HCT116 (cell line): ENCODE measurements around the gene SAV1. TPM values are rescaled to one million over a fixed set of nuclear protein-coding genes. Genes with fewer than 3 reads are reported as not detected.

Source experiments
- ATAC-seq: fragments of 200-7000 bp; cut with Tn5 transposase; 2 replicates; pipeline ENCODE4 v1.9.1; 2020; ENCODE audit warnings: mild to moderate bottlenecking, moderate library complexity
- BruUV-seq: library from RNA; stranded (reverse); fragments of 400-500 nt; replicated peaks from 2 replicates; lab custom pipeline; 2021; lab: Mats Ljungman, UMichigan
- CTCF ChIA-PET: fragments of 300-600 bp; sonication (Branson Sonifier 250); formaldehyde crosslinking; loops from one replicate; lab custom pipeline; 2021; ENCODE audit warnings: antibody characterized with exemption; lab: Charles Lee
- POLR2A ChIA-PET: fragments of 300-600, 350-600 bp; sonication (Branson Sonifier 250); formaldehyde crosslinking; loops from one replicate; lab custom pipeline; 2021; ENCODE audit warnings: antibody characterized with exemption; lab: Charles Lee
- RAD21 ChIA-PET, 2 experiments: fragments of 300-600 bp; sonication (Branson Sonifier 250); formaldehyde crosslinking; loops; one replicate each; lab custom pipeline; 2023; ENCODE audit warnings: low total read pairs in 2 of 2; ENCODE audit not compliant: uncharacterized antibody in 2 of 2, unreplicated experiment in 2 of 2, low non-redundant PET in 1 of 2; lab: Charles Lee
- DNase-seq: peaks from one replicate; pipeline ENCODE4 v3.0.0-alpha.2; 2010; ENCODE audit warnings: low read depth, low spot score
- H2AFZ ChIP-seq: fragments of 200-600 bp; shearing (Covaris generic), sonication (generic); 2 replicates; pipeline ENCODE4 v1.6.1; 2017; ENCODE audit warnings: low read depth, mixed run types, mixed read lengths, antibody characterized with exemption, low read length; ENCODE audit not compliant: poor library complexity, severe bottlenecking
- H3K27ac ChIP-seq: 2 replicates; pipeline ENCODE4 v1.5.1; 2012; ENCODE audit warnings: low read depth, low read length
- H3K27me3 ChIP-seq: fragments of 200-600 bp; sonication (generic); 2 replicates; pipeline ENCODE4 v1.6.1; 2016; ENCODE audit warnings: mixed run types, low read length, mixed read lengths; ENCODE audit not compliant: insufficient read depth
- H3K36me3 ChIP-seq, 2 experiments: fragments of 200-500 bp in 1 of 2; fragments of 200-600 bp in 1 of 2; sonication (Bioruptor generic) in 1 of 2; sonication (generic) in 1 of 2; 2 replicates each; pipeline versions ENCODE4 v1.5.1 to v1.6.1; 2014 to 2016; ENCODE audit warnings: low read length in 2 of 2, inconsistent platforms in 1 of 2, mixed read lengths in 1 of 2, mixed run types in 1 of 2; ENCODE audit not compliant: insufficient read depth in 2 of 2, control insufficient read depth in 1 of 2
- H3K4me1 ChIP-seq, 2 experiments: fragments of 200-600 bp in 1 of 2; sonication (generic) in 1 of 2; 2 replicates each; pipeline versions ENCODE4 v1.5.1 to v1.6.1; 2012 to 2017; ENCODE audit warnings: low read length in 2 of 2, inconsistent platforms in 1 of 2, mild to moderate bottlenecking in 1 of 2, mixed read lengths in 1 of 2, mixed run types in 1 of 2, moderate library complexity in 1 of 2; ENCODE audit not compliant: insufficient read depth in 2 of 2, control insufficient read depth in 1 of 2
- H3K4me2 ChIP-seq: fragments of 200-600 bp; sonication (generic); 2 replicates; pipeline ENCODE4 v1.6.1; 2017; ENCODE audit warnings: mixed run types, low read length, mixed read lengths
- H3K4me3 ChIP-seq, 2 experiments: fragments of 200-600 bp in 1 of 2; sonication (generic) in 1 of 2; replicated peaks in 1 of 2; 2 replicates each; pipeline ENCODE4 v1.5.1; 2011 to 2016; ENCODE audit warnings: low read length in 2 of 2, control low read depth in 1 of 2, low read depth in 1 of 2, mild to moderate bottlenecking in 1 of 2, mixed read lengths in 1 of 2, mixed run types in 1 of 2
- H3K79me2 ChIP-seq: fragments of 200-600 bp; sonication (generic); 2 replicates; pipeline ENCODE4 v1.6.1; 2017; ENCODE audit warnings: mild to moderate bottlenecking, mixed run types, low read length, moderate library complexity, mixed read lengths; ENCODE audit not compliant: insufficient read depth
- H3K9ac ChIP-seq: fragments of 200-600 bp; sonication (generic); 2 replicates; pipeline ENCODE4 v1.6.1; 2016; ENCODE audit warnings: low read length, mixed read lengths
- H3K9me2 ChIP-seq: fragments of 200-600 bp; sonication (generic), shearing (Covaris generic); 2 replicates; pipeline ENCODE4 v1.6.1; 2017; ENCODE audit warnings: mixed run types, mild to moderate bottlenecking, moderate library complexity; ENCODE audit not compliant: insufficient read depth
- H3K9me3 ChIP-seq, 2 experiments: fragments of 200-500 bp in 1 of 2; fragments of 200-600 bp in 1 of 2; sonication (Bioruptor generic) in 1 of 2; sonication (generic) in 1 of 2; 2 replicates each; pipeline ENCODE4 v1.6.1; 2014 to 2017; ENCODE audit warnings: low read length in 2 of 2, mixed read lengths in 2 of 2, inconsistent platforms in 1 of 2, low read depth in 1 of 2, mild to moderate bottlenecking in 1 of 2, mixed run types in 1 of 2, moderate library complexity in 1 of 2; ENCODE audit not compliant: control insufficient read depth in 1 of 2, insufficient read depth in 1 of 2
- H4K20me1 ChIP-seq: fragments of 200-600 bp; sonication (generic), shearing (Covaris generic); 2 replicates; pipeline ENCODE4 v1.6.1; 2017; ENCODE audit warnings: mixed run types, mild to moderate bottlenecking, moderate library complexity; ENCODE audit not compliant: insufficient read depth
- CBX3 ChIP-seq: IDR thresholded peaks from 2 replicates; pipeline ENCODE4 v1.6.1; 2012; ENCODE audit warnings: low read depth
- CEBPB ChIP-seq: IDR thresholded peaks from 2 replicates; pipeline ENCODE4 v1.6.1; 2012; ENCODE audit warnings: low read depth
- EZH2 ChIP-seq: fragments of 200-600 bp; sonication (generic); IDR thresholded peaks from 2 replicates; pipeline ENCODE4 v1.6.1; 2017; ENCODE audit warnings: antibody characterized with exemption, mixed run types
- FOSL1 ChIP-seq: IDR thresholded peaks from 2 replicates; pipeline ENCODE4 v1.6.1; 2012; ENCODE audit warnings: low read depth
- POLR2AphosphoS5 ChIP-seq: IDR thresholded peaks from 2 replicates; pipeline ENCODE4 v1.6.1; 2011; ENCODE audit warnings: mild to moderate bottlenecking, low read depth, low read length, moderate library complexity
- TCF7L2 ChIP-seq: IDR thresholded peaks from 2 replicates; pipeline ENCODE4 v1.7.0; 2011; ENCODE audit warnings: borderline replicate concordance, inconsistent platforms; ENCODE audit not compliant: insufficient read depth, insufficient read length; ENCODE audit errors: extremely low read depth
- intact Hi-C: fragments of 100-400 bp; cut with micrococcal nuclease; formaldehyde crosslinking; loops from 2 replicates; pipeline ENCODE4 v1.10.0; 2022
- total RNA-seq: library from RNA; stranded (reverse); gene quantifications from one replicate; pipeline ENCODE4 v1.2.1, GENCODE V29; 2021; ENCODE audit not compliant: unreplicated experiment
- TF ChIP-seq, protein P1 (sequence below): IDR thresholded peaks from 2 replicates; pipeline ENCODE4 v1.6.1; 2012
- TF ChIP-seq, protein P2 (sequence below): IDR thresholded peaks from 2 replicates; pipeline ENCODE4 v1.6.1; 2011; ENCODE audit warnings: mild to moderate bottlenecking, low read length, moderate library complexity; ENCODE audit not compliant: insufficient replicate concordance; ENCODE audit errors: extremely low read depth
- TF ChIP-seq, protein P3 (sequence below), 3 experiments: fragments of 200-600 bp in 1 of 3; sonication (generic) in 1 of 3; IDR thresholded peaks in 2 of 3; conservative IDR thresholded peaks in 1 of 3; 2 replicates each; pipeline ENCODE4 v1.5.1; 2012 to 2017; ENCODE audit warnings: low read depth in 2 of 3, low read length in 2 of 3, antibody characterized with exemption in 1 of 3, borderline replicate concordance in 1 of 3, control low read depth in 1 of 3, mild to moderate bottlenecking in 1 of 3, mixed read lengths in 1 of 3, mixed run types in 1 of 3, moderate library complexity in 1 of 3; ENCODE audit not compliant: insufficient read depth in 1 of 3
- TF ChIP-seq, protein P4 (sequence below): IDR thresholded peaks from 2 replicates; pipeline ENCODE4 v1.6.1; 2012

Gene SAV1
- total RNA-seq, 1 experiment from 2014 or later = 38.0 TPM

DNA sequence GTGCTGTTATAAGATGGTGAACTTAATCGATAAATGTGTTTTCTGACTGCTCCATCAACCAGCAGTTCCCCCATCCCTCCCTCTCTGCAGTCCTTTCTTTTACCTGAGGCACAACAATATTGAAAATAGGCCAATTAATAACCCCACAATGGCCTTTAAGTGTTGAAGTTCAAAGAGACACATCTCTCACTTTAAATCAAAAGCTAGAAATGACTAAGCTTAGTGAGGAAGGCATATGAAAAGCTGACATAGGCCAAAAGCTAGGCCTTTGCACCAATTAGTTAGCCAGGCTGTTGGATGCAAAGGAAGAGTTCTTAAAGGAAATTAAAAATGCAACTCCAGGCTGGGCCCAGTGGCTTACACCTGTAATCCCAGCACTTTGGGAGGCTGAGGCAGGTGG lies 43.7 kb downstream of the SAV1 start:
- Histone ChIP-seq H3K9ac (no peak overlapping the region), H2AFZ (no peak overlapping the region), H3K4me1 (peaks cover 3 to 5% of the 10 kb centered on the region in 2 experiments; a peak in 3 of 4 replicates), H3K79me2 (no peaks in the 10 kb centered on the region), H3K9me2 (no peaks in the 10 kb centered on the region), H4K20me1 (no peaks in the 10 kb centered on the region), H3K4me3 (no peak overlapping the region), H3K9me3 (no peaks in the 10 kb centered on the region), H3K27me3 (no peaks in the 10 kb centered on the region), H3K36me3 (no peaks in the 10 kb centered on the region), H3K27ac (no peak overlapping the region), H3K4me2 (no peak overlapping the region)
- TF ChIP-seq, protein P1, sequence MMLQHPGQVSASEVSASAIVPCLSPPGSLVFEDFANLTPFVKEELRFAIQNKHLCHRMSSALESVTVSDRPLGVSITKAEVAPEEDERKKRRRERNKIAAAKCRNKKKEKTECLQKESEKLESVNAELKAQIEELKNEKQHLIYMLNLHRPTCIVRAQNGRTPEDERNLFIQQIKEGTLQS = no peak
- TF ChIP-seq, protein P2, sequence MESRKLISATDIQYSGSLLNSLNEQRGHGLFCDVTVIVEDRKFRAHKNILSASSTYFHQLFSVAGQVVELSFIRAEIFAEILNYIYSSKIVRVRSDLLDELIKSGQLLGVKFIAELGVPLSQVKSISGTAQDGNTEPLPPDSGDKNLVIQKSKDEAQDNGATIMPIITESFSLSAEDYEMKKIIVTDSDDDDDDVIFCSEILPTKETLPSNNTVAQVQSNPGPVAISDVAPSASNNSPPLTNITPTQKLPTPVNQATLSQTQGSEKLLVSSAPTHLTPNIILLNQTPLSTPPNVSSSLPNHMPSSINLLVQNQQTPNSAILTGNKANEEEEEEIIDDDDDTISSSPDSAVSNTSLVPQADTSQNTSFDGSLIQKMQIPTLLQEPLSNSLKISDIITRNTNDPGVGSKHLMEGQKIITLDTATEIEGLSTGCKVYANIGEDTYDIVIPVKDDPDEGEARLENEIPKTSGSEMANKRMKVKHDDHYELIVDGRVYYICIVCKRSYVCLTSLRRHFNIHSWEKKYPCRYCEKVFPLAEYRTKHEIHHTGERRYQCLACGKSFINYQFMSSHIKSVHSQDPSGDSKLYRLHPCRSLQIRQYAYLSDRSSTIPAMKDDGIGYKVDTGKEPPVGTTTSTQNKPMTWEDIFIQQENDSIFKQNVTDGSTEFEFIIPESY = no peak
- TF ChIP-seq TCF7L2 = no peak
- intact Hi-C loops = loop anchor here (5.0 kb wide), 1 partner anchor 148 kb away; no protein-coding TSS in a partner anchor
- DNase-seq = no peak
- BruUV-seq = no TSS peak
- POLR2A ChIA-PET = no interaction called here
- CTCF ChIA-PET = interaction anchor here (1.1 kb wide), 1 partner anchor 149 kb away, joined by 3 read pairs; no protein-coding TSS in a partner anchor
- RAD21 ChIA-PET = no interaction called here
- ATAC-seq = no peak

DNA sequence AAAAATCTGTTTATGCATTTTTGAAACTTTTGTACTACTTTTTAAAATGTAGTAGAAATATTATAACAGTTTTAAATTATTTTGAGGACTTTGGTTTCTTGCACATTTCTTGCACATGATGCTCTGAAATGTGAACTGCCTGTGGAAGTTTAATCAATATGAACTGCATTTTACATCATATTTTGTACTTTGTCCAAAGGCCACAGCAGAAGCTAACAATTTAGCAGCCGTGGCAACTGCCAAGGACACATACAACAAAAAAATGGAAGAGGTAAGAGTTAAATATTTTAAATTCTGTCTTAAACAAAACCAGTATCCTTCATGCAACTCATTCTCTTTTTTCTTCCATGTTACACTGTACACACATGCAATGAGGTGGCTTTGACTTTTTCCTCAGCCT lies 45.1 kb downstream of the SAV1 start:
- no peak overlapping the region for H3K9ac ChIP-seq
- ATAC-seq (no peak), DNase-seq (no peak)
- RAD21 ChIA-PET = no interaction called here
- no peaks in the 10 kb centered on the region for H3K79me2 ChIP-seq
- peaks cover 3 to 5% of the 10 kb centered on the region in 2 experiments; a peak in 3 of 4 replicates for H3K4me1 ChIP-seq
- CTCF ChIA-PET = no interaction called here
- H3K27ac ChIP-seq = no peak overlapping the region
- H4K20me1 ChIP-seq = no peaks in the 10 kb centered on the region
- no peaks in the 10 kb centered on the region for H3K9me3 ChIP-seq
- BruUV-seq = no TSS peak
- no peak overlapping the region for H3K4me2 ChIP-seq
- TF ChIP-seq, protein P3, sequence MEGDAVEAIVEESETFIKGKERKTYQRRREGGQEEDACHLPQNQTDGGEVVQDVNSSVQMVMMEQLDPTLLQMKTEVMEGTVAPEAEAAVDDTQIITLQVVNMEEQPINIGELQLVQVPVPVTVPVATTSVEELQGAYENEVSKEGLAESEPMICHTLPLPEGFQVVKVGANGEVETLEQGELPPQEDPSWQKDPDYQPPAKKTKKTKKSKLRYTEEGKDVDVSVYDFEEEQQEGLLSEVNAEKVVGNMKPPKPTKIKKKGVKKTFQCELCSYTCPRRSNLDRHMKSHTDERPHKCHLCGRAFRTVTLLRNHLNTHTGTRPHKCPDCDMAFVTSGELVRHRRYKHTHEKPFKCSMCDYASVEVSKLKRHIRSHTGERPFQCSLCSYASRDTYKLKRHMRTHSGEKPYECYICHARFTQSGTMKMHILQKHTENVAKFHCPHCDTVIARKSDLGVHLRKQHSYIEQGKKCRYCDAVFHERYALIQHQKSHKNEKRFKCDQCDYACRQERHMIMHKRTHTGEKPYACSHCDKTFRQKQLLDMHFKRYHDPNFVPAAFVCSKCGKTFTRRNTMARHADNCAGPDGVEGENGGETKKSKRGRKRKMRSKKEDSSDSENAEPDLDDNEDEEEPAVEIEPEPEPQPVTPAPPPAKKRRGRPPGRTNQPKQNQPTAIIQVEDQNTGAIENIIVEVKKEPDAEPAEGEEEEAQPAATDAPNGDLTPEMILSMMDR (IDR thresholded peaks at IDR 0.05 in 2 of 3, conservative IDR thresholded peaks at IDR 0.05 in 1 of 3; ENCODE audit: borderline replicate concordance in 1 of 3, insufficient read depth in 1 of 3, low read depth in 2 of 3, low read length in 2 of 3) = no peak
- TF ChIP-seq EZH2 (no peak), CBX3 (no peak), POLR2AphosphoS5 (no peak), FOSL1 (no peak), CEBPB (no peak)
- TF ChIP-seq, protein P4, sequence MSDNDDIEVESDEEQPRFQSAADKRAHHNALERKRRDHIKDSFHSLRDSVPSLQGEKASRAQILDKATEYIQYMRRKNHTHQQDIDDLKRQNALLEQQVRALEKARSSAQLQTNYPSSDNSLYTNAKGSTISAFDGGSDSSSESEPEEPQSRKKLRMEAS = no peak
- POLR2A ChIA-PET = no interaction called here
- no peaks in the 10 kb centered on the region for H3K9me2 ChIP-seq
- H3K36me3 ChIP-seq = no peaks in the 10 kb centered on the region
- H3K27me3 ChIP-seq = no peaks in the 10 kb centered on the region
- H3K4me3 ChIP-seq = no peak overlapping the region
- intact Hi-C loops = loop anchor here (5.0 kb wide), 1 partner anchor 149 kb away; no protein-coding TSS in a partner anchor
- no peak overlapping the region for H2AFZ ChIP-seq
